ENCODE results near the gene MVP. TPM values are rescaled to one million over a fixed set of nuclear protein-coding genes. Genes with fewer than 3 reads are reported as not detected.
A peak's percentile ranks its signal among the peaks of the same experiment; 100 is the strongest.

Gene MVP
- total RNA-seq, 2 experiments from 2014 or later: 130 to 136 TPM

DNA sequence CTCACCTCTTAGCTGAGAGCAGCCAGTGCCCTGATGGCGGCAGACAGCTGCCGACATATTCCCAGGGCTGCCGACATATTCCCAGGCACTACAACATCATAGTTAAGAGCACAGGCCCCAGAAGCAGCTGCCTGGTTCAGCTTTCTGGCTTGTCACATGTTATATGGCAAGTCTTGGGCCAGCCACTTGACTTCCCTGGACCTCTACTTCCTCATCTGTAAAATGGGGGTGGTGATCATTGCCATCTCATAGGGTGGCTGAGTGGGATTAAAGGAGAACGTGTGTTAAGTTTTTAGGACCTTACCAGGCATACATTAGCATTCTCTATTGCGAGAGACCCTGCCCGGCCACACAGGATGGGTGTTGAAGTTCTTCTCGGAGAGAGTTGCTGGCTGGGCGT is 23.7 kb downstream of the MVP start:
- H3K27ac Mint-ChIP-seq: no peak overlapping the region
- no peaks in the 10 kb centered on the region for H3K9me3 Mint-ChIP-seq
- POLR2A ChIA-PET: interaction anchor here (0.6 to 1.3 kb wide), 3 partner anchors 20 to 54 kb away, joined by 3 to 6 read pairs (median 3); partner anchors contain the start of genes KIF22 and PAGR1
- H3K27me3 Mint-ChIP-seq: no peaks in the 10 kb centered on the region
- ATAC-seq (ENCODE audit: low read depth): no peak
- no peak for DNase-seq
- H3K36me3 Mint-ChIP-seq: peaks cover 17% of the 10 kb centered on the region
- peaks cover 4% of the 10 kb centered on the region for H3K4me1 Mint-ChIP-seq
- H3K4me3 Mint-ChIP-seq: no peak overlapping the region

DNA sequence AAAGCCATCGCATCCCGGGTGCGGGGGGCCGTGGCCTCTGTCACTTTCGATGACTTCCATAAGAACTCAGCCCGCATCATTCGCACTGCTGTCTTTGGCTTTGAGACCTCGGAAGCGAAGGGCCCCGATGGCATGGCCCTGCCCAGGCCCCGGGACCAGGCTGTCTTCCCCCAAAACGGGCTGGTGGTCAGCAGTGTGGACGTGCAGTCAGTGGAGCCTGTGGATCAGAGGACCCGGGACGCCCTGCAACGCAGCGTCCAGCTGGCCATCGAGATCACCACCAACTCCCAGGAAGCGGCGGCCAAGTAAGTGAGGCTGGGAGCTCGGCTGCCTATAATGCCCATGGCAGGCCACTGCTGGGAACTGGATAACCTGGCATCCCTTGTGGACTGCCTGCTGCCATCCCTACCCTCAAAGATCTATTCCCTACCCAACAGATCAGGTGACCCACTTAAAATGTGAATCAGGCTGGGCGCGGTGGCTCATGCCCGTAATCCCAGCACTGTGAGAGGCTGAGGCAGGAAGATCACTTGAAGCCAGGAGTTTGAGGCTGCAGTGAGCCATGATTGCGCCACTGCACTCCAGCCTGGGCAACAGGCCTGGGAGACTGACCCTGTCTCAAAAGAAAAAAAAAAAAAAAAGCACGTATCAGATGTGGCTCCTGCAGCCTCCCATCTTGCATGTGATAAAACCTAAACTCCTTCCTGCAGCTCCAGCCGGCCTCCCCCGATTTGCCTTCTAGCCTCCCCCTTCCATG is 24.5 kb downstream of the MVP start:
- no peak for DNase-seq
- H3K4me3 Mint-ChIP-seq: no peak overlapping the region
- POLR2A ChIA-PET: no interaction called here

DNA sequence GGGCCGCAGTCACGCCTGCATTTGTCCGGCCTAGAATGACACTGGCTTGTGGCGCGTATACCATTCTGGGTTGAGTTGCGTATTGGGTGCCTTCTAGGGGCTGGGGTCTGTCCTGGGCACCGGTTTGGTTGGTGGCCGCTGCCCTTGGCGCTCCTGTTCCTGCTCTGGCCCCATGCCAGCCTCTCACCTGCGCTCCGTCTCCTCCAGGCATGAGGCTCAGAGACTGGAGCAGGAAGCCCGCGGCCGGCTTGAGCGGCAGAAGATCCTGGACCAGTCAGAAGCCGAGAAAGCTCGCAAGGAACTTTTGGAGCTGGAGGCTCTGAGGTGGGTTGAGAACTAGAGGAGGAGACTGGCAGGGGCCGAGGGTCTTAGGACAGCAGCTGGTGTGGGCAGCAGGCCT is 25.4 kb downstream of the MVP start:
- peaks cover 4% of the 10 kb centered on the region for H3K4me1 Mint-ChIP-seq
- no peak for DNase-seq
- no peaks in the 10 kb centered on the region for H3K9me3 Mint-ChIP-seq
- H3K27me3 Mint-ChIP-seq: no peaks in the 10 kb centered on the region
- POLR2A ChIA-PET: interaction anchor here (1.2 kb wide), 1 partner anchor 36 kb away, joined by 3 read pairs; no protein-coding TSS in a partner anchor
- no peak overlapping the region for H3K27ac Mint-ChIP-seq
- no peak for ATAC-seq (ENCODE audit: low read depth)
- no peak overlapping the region for H3K4me3 Mint-ChIP-seq
- peaks cover 19% of the 10 kb centered on the region for H3K36me3 Mint-ChIP-seq

More for the DNA sequence above, 24.5 kb downstream of the MVP start:
- Mint-ChIP-seq H3K27me3 (no peaks in the 10 kb centered on the region), H3K4me1 (peaks cover 4% of the 10 kb centered on the region), H3K36me3 (peaks cover 13% of the 10 kb centered on the region), H3K9me3 (no peaks in the 10 kb centered on the region), H3K27ac (peak overlapping the region; percentile 15)
- ATAC-seq (ENCODE audit: low read depth): no peak

DNA sequence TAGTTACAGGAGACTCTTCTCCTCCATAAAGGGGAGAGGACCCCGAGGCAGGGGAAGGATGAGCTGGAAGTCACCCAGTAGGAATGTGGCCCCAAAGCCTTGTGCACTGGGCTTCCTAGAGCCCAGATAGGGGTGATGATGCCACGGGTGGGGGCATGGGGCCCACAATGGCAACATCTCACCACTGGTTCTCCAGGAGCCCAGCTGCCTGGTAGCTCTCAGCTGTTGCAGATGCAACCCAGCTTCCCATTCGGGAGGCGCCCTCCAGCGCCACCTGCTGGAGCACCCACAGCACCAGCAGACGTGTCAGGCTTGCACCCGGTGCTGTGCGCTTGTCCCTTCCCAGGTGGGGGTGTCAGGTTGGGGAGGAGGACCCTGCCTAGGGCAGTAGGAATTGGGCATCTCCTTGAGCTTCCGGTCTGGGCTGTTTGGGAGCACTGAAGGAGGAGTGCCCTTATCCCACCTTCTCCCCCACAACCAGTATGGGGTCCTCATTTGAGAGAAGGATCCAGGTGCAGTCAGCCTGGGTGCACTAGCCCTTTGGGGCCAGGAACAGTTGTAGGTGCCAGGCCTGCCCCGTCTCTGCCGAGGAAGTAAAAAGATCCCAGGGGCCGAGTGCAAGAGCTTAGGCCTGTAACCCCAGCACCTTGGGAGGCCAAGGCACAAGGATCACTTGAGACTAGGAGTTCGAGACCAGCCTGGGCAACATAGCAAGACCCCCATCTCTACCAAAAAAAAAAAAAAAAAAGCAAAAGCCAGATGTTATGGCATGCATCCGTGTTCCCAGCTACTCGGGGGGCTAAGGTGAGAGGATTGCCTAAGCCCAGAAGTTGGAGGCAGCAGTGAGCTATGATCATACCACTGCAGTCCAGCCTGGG is 28.4 kb downstream of the MVP start:
- Mint-ChIP-seq H3K4me1 (peaks cover 4% of the 10 kb centered on the region), H3K36me3 (peaks cover 17% of the 10 kb centered on the region), H3K4me3 (no peak overlapping the region), H3K27me3 (no peaks in the 10 kb centered on the region), H3K27ac (no peak overlapping the region), H3K9me3 (no peaks in the 10 kb centered on the region)
- ATAC-seq (ENCODE audit: low read depth) (peak; percentile 92), DNase-seq (peak; percentile 89)
- POLR2A ChIA-PET: interaction anchor here (0.7 to 2.5 kb wide), 13 partner anchors 21 to 157 kb away, joined by 3 to 25 read pairs (median 5); partner anchors contain the start of genes KIF22, MVP and PAGR1

- POLR2A ChIA-PET: interaction anchor here (0.9 to 2.3 kb wide), 3 partner anchors 29 to 146 kb away, joined by 5 to 25 read pairs (median 18); partner anchors contain the start of gene MVP
- H3K36me3 Mint-ChIP-seq: peaks cover 17% of the 10 kb centered on the region
- DNase-seq (no peak), ATAC-seq (ENCODE audit: low read depth) (no peak)
- H3K27me3 Mint-ChIP-seq: no peaks in the 10 kb centered on the region
- H3K4me3 Mint-ChIP-seq: no peak overlapping the region
- H3K4me1 Mint-ChIP-seq: peaks cover 4% of the 10 kb centered on the region
- no peaks in the 10 kb centered on the region for H3K9me3 Mint-ChIP-seq
- H3K27ac Mint-ChIP-seq: no peak overlapping the region
Observed at GRCh38 chr16:29849505-29849904, 29.2 kb downstream of the MVP start.

DNA sequence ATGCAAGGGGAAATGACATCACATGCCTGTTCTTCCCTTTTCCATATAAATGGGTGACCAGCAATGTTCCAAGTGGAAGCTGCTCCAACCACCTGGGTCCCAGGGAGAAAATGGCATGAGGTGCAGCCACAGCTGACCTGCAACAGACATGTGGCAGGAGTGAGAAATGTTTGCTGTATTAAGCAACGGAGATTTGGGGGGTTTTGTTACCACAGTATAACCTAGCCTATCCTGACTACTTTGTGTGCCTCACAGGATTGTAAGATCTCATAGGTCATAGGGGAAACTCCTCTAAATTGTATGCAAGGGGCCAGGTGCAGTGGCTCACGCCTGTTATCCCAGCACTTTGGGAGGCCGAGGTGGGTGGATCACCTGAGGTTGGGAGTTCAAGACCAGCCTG is 30.7 kb downstream of the MVP start:
- POLR2A ChIA-PET: interaction anchor here (1.2 kb wide), 1 partner anchor 34 kb away, joined by 3 read pairs; no protein-coding TSS in a partner anchor
- DNase-seq (no peak), ATAC-seq (ENCODE audit: low read depth) (no peak)
- H3K9me3 Mint-ChIP-seq: no peaks in the 10 kb centered on the region
- H3K27me3 Mint-ChIP-seq: no peaks in the 10 kb centered on the region
- peaks cover 17% of the 10 kb centered on the region for H3K36me3 Mint-ChIP-seq
- H3K27ac Mint-ChIP-seq: no peak overlapping the region
- H3K4me1 Mint-ChIP-seq: peaks cover 4% of the 10 kb centered on the region
- H3K4me3 Mint-ChIP-seq: no peak overlapping the region

DNA sequence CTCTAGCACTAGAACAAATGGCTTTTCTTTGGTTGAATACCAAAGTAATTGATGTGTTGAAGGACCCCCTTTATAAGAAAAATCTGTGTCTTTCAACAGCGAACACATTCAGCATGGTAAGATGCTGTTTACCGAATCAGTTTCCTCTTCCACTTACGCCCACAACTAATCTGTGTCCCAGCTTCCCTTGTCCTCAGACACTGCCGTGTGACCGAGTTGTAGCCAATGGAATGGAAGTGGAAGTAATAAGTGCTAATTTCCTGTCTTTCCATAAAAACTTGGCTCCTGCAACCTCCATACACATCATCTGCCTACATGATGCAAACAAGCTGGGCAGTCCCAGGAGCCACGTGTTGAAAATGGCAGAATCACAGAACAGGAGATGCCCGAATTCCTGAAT is 32.4 kb downstream of the MVP start:
- DNase-seq (no peak), ATAC-seq (ENCODE audit: low read depth) (no peak)
- Mint-ChIP-seq H3K4me3 (no peak overlapping the region), H3K4me1 (peaks cover 4% of the 10 kb centered on the region), H3K27ac (no peak overlapping the region), H3K9me3 (no peaks in the 10 kb centered on the region), H3K27me3 (no peaks in the 10 kb centered on the region), H3K36me3 (peaks cover 15% of the 10 kb centered on the region)
- POLR2A ChIA-PET: no interaction called here

DNA sequence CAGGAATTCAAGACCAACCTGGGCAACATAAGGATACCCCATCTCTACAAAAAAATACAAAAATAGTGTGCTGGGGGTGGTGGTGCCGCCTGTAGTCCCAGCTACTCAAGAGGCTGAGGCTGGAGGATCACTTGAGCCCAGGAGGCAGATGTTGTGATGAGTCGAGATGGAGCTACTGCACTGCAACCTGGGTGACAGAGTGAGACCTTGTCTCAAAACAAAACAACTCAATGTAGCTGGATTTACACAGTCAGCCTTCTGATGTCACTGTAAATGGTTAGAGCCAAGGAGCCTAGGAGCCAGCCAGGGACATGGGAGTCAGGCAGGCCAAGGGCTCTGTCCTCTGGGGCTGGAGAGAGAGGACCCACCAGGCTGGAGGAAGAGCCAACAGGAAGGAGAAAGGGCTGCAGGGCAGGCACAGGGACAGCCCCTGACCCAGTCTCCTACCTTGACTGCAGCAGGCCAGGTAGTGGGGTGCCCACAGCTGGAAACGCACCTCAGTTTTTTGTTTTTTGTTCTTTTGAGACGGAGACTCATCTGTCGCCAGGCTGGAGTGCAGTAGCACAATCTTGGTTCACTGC is 34.3 kb downstream of the MVP start:
- ATAC-seq (ENCODE audit: low read depth) (no peak), DNase-seq (no peak)
- Mint-ChIP-seq H3K4me3 (no peak overlapping the region), H3K9me3 (no peaks in the 10 kb centered on the region), H3K36me3 (peaks cover 19% of the 10 kb centered on the region), H3K27ac (no peak overlapping the region), H3K27me3 (no peaks in the 10 kb centered on the region), H3K4me1 (no peaks in the 10 kb centered on the region)
- POLR2A ChIA-PET: interaction anchor here (1.0 kb wide), 1 partner anchor 42 kb away, joined by 3 read pairs; the partner anchor contains the start of gene PRRT2

DNA sequence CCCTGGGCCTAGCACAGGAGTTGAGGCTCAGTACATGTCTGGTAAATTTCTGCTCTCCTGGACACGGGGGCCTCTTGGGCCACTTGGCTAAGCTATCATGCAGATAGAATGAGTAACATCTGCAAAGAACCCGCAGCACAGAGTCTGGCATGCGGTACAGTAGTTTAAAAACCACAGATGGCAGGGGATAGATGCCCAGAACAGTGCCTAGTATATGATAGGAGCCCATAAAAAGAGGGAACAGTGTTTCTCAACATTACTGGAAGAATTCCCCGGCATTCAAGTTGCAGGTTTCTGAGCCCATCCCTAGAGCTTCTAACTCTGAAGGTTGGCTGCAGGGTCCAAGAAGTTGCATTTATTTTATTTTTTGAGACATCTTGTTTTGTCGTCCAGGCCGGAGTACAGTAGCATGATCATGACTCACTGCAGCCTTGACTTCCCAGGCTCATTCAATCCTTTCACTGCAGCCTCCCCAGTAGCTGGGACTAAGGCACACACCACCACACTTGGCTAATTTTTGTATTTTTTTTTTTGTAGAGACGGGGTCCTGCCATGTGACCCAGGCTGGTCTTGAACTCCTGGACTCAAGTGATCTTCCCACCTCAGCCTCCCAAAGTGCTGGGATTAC is 37.0 kb downstream of the MVP start:
- POLR2A ChIA-PET: interaction anchor here (0.7 kb wide), 1 partner anchor 36 kb away, joined by 4 read pairs; no protein-coding TSS in a partner anchor
- no peak for DNase-seq

GRCh38 chr16:29858149-29858849 is 38.0 kb downstream of the MVP start:
- ATAC-seq (ENCODE audit: low read depth): no peak
- Mint-ChIP-seq H3K4me1 (peaks cover 9% of the 10 kb centered on the region), H3K27me3 (no peaks in the 10 kb centered on the region), H3K36me3 (peaks cover 15% of the 10 kb centered on the region), H3K27ac (no peak overlapping the region), H3K9me3 (no peaks in the 10 kb centered on the region), H3K4me3 (no peak overlapping the region)
- DNase-seq: no peak
- POLR2A ChIA-PET: interaction anchor here (0.6 to 0.7 kb wide), 2 partner anchors 15 kb away, joined by 4 to 5 read pairs; no protein-coding TSS in a partner anchor

More for the DNA sequence above, 37.0 kb downstream of the MVP start:
- no peak for ATAC-seq (ENCODE audit: low read depth)
- H3K9me3 Mint-ChIP-seq: no peaks in the 10 kb centered on the region
- peaks cover 7% of the 10 kb centered on the region for H3K4me1 Mint-ChIP-seq
- no peak overlapping the region for H3K4me3 Mint-ChIP-seq
- no peak overlapping the region for H3K27ac Mint-ChIP-seq
- no peaks in the 10 kb centered on the region for H3K27me3 Mint-ChIP-seq
- H3K36me3 Mint-ChIP-seq: peaks cover 15% of the 10 kb centered on the region

- Mint-ChIP-seq H3K4me1 (peaks cover 11% of the 10 kb centered on the region), H3K4me3 (no peak overlapping the region), H3K27me3 (no peaks in the 10 kb centered on the region), H3K27ac (no peak overlapping the region), H3K36me3 (peaks cover 15% of the 10 kb centered on the region), H3K9me3 (no peaks in the 10 kb centered on the region)
- no peak for ATAC-seq (ENCODE audit: low read depth)
- POLR2A ChIA-PET: no interaction called here
- DNase-seq: no peak
Observed at GRCh38 chr16:29858974-29859373, 38.7 kb downstream of the MVP start.

- H3K27ac Mint-ChIP-seq: no peak overlapping the region
- H3K36me3 Mint-ChIP-seq: peaks cover 15% of the 10 kb centered on the region
- no peak for DNase-seq
- H3K4me3 Mint-ChIP-seq: no peak overlapping the region
- peaks cover 11% of the 10 kb centered on the region for H3K4me1 Mint-ChIP-seq
- H3K27me3 Mint-ChIP-seq: no peaks in the 10 kb centered on the region
- POLR2A ChIA-PET: no interaction called here
- H3K9me3 Mint-ChIP-seq: no peaks in the 10 kb centered on the region
- ATAC-seq (ENCODE audit: low read depth): no peak
Observed at GRCh38 chr16:29860218-29860617, 40.0 kb downstream of the MVP start.
